B cell (primary cell): Measurements from ENCODE around the gene RIPOR3. TPM values are rescaled to one million over a fixed set of nuclear protein-coding genes. Genes with fewer than 3 reads are reported as not detected.

Source experiments
- ATAC-seq: fragments of 200-7000 bp; cut with Tn5 transposase; one replicate; pipeline ENCODE4 v1.10.0; 2021; ENCODE audit warnings: low read depth, mild to moderate bottlenecking, moderate number of reproducible peaks, moderate library complexity
- CTCF ChIA-PET: fragments of 350-600 bp; sonication (Branson Sonifier 250); formaldehyde crosslinking; loops from one replicate; lab custom pipeline; 2021; ENCODE audit warnings: antibody characterized with exemption, inconsistent platforms; lab: Charles Lee
- POLR2A ChIA-PET: fragments of 350-600 bp; sonication (Branson Sonifier 250); formaldehyde crosslinking; loops from one replicate; lab custom pipeline; 2021; ENCODE audit warnings: antibody characterized with exemption; lab: Charles Lee
- DNase-seq: peaks from one replicate; pipeline ENCODE4 v3.0.0; 2013
- H2AFZ ChIP-seq: 2 replicates; pipeline ENCODE4 v1.6.1; 2012; ENCODE audit warnings: mild to moderate bottlenecking, low read depth, low read length; ENCODE audit not compliant: insufficient read depth, poor library complexity, severe bottlenecking
- H3K27ac ChIP-seq, 2 donors: 1 replicate in 1 of 2; 2 replicates in 1 of 2; pipeline ENCODE4 v1.5.1; 2012 to 2013; ENCODE audit warnings: low read length in 2 of 2, mild to moderate bottlenecking in 2 of 2, moderate library complexity in 1 of 2
- H3K27me3 ChIP-seq, 4 experiments: fragments of 200-600 bp in 1 of 4; sonication (generic) in 1 of 4; replicated peaks in 1 of 4; 1 replicate in 2 of 4; 2 replicates in 2 of 4; pipeline versions ENCODE4 v1.6.1 to v1.7.0; 2013 to 2016; ENCODE audit warnings: low read length in 3 of 4, mild to moderate bottlenecking in 2 of 4, mixed read lengths in 1 of 4, moderate library complexity in 1 of 4; ENCODE audit not compliant: insufficient read depth in 4 of 4, control insufficient read depth in 3 of 4; ENCODE audit errors: control extremely low read depth in 1 of 4
- H3K36me3 ChIP-seq, 2 experiments: replicated peaks in 1 of 2; 1 replicate in 1 of 2; 2 replicates in 1 of 2; pipeline versions ENCODE4 v1.6.1 to v1.7.1; 2013; ENCODE audit warnings: low read length in 1 of 2; ENCODE audit not compliant: insufficient read depth in 2 of 2, control insufficient read depth in 1 of 2; ENCODE audit errors: control extremely low read depth in 1 of 2, extremely low read depth in 1 of 2
- H3K4me1 ChIP-seq, 2 donors: fragments of 200-600 bp in 1 of 2; sonication (generic) in 1 of 2; 1 replicate in 1 of 2; 2 replicates in 1 of 2; pipeline versions ENCODE4 v1.5.1 to v1.6.1; 2013 to 2017; ENCODE audit warnings: low read length in 2 of 2; ENCODE audit not compliant: control insufficient read depth in 2 of 2, insufficient read depth in 2 of 2
- H3K4me2 ChIP-seq: replicated peaks from 2 replicates; pipeline ENCODE3; 2012; ENCODE audit warnings: mild to moderate bottlenecking, low read depth, low read length; ENCODE audit not compliant: poor library complexity, severe bottlenecking
- H3K4me3 ChIP-seq, 5 experiments: fragments of 200-600 bp in 1 of 5; sonication (generic) in 1 of 5; 1 replicate in 3 of 5; 2 replicates in 2 of 5; pipeline versions ENCODE4 v1.5.1 to v1.7.0; 2011 to 2016; ENCODE audit warnings: low read length in 4 of 5, mild to moderate bottlenecking in 4 of 5, low read depth in 2 of 5, control low read depth in 1 of 5, moderate library complexity in 1 of 5; ENCODE audit not compliant: insufficient read depth in 1 of 5; ENCODE audit errors: control extremely low read depth in 1 of 5, extremely low read depth in 1 of 5
- H3K79me2 ChIP-seq: fragments of 200-600 bp; sonication (generic); one replicate; pipeline ENCODE4 v1.6.0; 2016; ENCODE audit warnings: low read length; ENCODE audit not compliant: control insufficient read depth, insufficient read depth
- H3K9ac ChIP-seq: fragments of 200-600 bp; sonication (generic); 2 replicates; pipeline ENCODE4 v1.6.1; 2017; ENCODE audit warnings: mild to moderate bottlenecking, low read length, moderate library complexity
- H3K9me3 ChIP-seq, 3 donors: one replicate each; pipeline versions ENCODE4 v1.6.1 to v1.7.1; 2013; ENCODE audit warnings: low read length in 2 of 3; ENCODE audit not compliant: control insufficient read depth in 2 of 3, insufficient read depth in 1 of 3; ENCODE audit errors: control extremely low read depth in 1 of 3
- H4K20me1 ChIP-seq: 2 replicates; pipeline ENCODE4 v1.6.0; 2012; ENCODE audit warnings: mild to moderate bottlenecking, low read length; ENCODE audit not compliant: insufficient read depth, control insufficient read depth, poor library complexity, severe bottlenecking
- H3K27ac Mint-ChIP-seq: one replicate; pipeline ENCODE4 v1.8.0; 2021; ENCODE audit warnings: mixed read lengths
- H3K27me3 Mint-ChIP-seq: one replicate; pipeline ENCODE4 v1.8.0; 2021; ENCODE audit warnings: mixed read lengths
- H3K4me1 Mint-ChIP-seq: one replicate; pipeline ENCODE4 v1.8.0; 2021; ENCODE audit warnings: mixed read lengths
- H3K4me3 Mint-ChIP-seq: one replicate; pipeline ENCODE4 v1.8.0; 2021; ENCODE audit warnings: mixed read lengths
- H3K9me3 Mint-ChIP-seq: one replicate; pipeline ENCODE4 v1.8.0; 2022; ENCODE audit warnings: mixed read lengths; ENCODE audit not compliant: insufficient read depth
- EZH2 ChIP-seq: IDR thresholded peaks from 2 replicates; pipeline ENCODE4 v1.6.1; 2012; ENCODE audit warnings: borderline replicate concordance, low read depth, mild to moderate bottlenecking, moderate library complexity, low read length; ENCODE audit not compliant: insufficient read depth, poor library complexity, severe bottlenecking
- WGBS: methylation state at CpG from one replicate; pipeline ENCODE4 v1.1.5; 2013; ENCODE audit warnings: missing lambda C conversion rate; ENCODE audit not compliant: insufficient coverage; 5-methylcytosine and 5-hydroxymethylcytosine counted together
- intact Hi-C: fragments of 100-400 bp; cut with micrococcal nuclease; formaldehyde crosslinking; loops from one replicate; pipeline ENCODE4 v1.10.0; 2022
- polyA plus RNA-seq: library from polyadenylated mRNA; depleted of rRNA; stranded (reverse); fragments of >200 nt; gene quantifications from 2 replicates; pipeline ENCODE4 v1.2.3, GENCODE V29; 2012
- total RNA-seq, 2 donors: library from RNA; stranded (reverse); fragments of 120-200 nt in 1 of 2; gene quantifications; 1 replicate in 1 of 2; 2 replicates in 1 of 2; pipeline versions ENCODE4 v1.2.3 to v1.2.4, GENCODE V29; 2013 to 2022
- TF ChIP-seq, protein P1 (sequence below): fragments of 200-600 bp; IDR thresholded peaks from one replicate; pipeline ENCODE4 v1.8.0; 2022; ENCODE audit warnings: antibody characterized with exemption, mild to moderate bottlenecking

The RIPOR3 gene
- total and polyA plus RNA-seq, 2 donors (not counting 1 experiment from before 2014, with no cell fraction given), result 0.09 to 0.27 TPM

DNA sequence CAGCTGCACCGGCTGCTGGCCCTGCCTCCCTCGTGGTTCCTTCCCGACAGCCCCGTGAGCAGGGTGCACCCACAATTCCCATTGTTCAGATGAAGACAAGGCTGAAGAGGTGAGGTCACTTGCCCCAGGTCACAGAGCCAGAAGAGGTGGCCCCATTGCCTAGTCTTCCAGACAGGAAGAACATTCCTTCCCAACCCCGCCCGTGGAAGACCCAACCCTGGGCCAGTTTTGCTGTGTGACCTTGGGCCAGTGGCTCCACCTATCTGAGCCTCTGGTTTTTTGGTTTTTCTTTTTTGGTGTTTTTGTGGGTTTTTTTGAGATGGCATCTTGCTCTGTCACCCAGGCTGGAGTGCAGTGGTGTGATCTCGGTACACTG is 61.7 kb downstream of the RIPOR3 start:
- TF ChIP-seq, protein P1, sequence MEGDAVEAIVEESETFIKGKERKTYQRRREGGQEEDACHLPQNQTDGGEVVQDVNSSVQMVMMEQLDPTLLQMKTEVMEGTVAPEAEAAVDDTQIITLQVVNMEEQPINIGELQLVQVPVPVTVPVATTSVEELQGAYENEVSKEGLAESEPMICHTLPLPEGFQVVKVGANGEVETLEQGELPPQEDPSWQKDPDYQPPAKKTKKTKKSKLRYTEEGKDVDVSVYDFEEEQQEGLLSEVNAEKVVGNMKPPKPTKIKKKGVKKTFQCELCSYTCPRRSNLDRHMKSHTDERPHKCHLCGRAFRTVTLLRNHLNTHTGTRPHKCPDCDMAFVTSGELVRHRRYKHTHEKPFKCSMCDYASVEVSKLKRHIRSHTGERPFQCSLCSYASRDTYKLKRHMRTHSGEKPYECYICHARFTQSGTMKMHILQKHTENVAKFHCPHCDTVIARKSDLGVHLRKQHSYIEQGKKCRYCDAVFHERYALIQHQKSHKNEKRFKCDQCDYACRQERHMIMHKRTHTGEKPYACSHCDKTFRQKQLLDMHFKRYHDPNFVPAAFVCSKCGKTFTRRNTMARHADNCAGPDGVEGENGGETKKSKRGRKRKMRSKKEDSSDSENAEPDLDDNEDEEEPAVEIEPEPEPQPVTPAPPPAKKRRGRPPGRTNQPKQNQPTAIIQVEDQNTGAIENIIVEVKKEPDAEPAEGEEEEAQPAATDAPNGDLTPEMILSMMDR, result no peak
- no peak for TF ChIP-seq EZH2
- H3K27ac Mint-ChIP-seq, result no peak overlapping the region
- CTCF ChIA-PET, result interaction anchor here (0.7 kb wide), 1 partner anchor 981 kb away, joined by 3 read pairs; no protein-coding TSS in a partner anchor
- no peaks in the 10 kb centered on the region for H4K20me1 ChIP-seq
- H3K27me3 Mint-ChIP-seq, result peaks cover 12% of the 10 kb centered on the region
- H3K9me3 ChIP-seq, result no peaks in the 10 kb centered on the region
- H3K36me3 ChIP-seq, result no peaks in the 10 kb centered on the region
- no peaks in the 10 kb centered on the region for H3K4me1 ChIP-seq
- no peak overlapping the region for H3K9ac ChIP-seq
- no peak overlapping the region for H3K4me3 Mint-ChIP-seq
- H3K27me3 ChIP-seq, result peaks cover 0 to 6% (median 0%) of the 10 kb centered on the region in 4 experiments
- H2AFZ ChIP-seq, result no peak overlapping the region
- DNase-seq (no peak), ATAC-seq (no peak)
- 90% methylated on average over 5 of the region's 7 CpGs for WGBS
- H3K27ac ChIP-seq, result no peak overlapping the region
- H3K4me3 ChIP-seq, result no peak overlapping the region
- no peaks in the 10 kb centered on the region for H3K79me2 ChIP-seq
- H3K4me1 Mint-ChIP-seq, result no peaks in the 10 kb centered on the region
- H3K9me3 Mint-ChIP-seq, result no peaks in the 10 kb centered on the region
- intact Hi-C loops, result no loop called here
- POLR2A ChIA-PET, result no interaction called here
- no peak overlapping the region for H3K4me2 ChIP-seq

DNA sequence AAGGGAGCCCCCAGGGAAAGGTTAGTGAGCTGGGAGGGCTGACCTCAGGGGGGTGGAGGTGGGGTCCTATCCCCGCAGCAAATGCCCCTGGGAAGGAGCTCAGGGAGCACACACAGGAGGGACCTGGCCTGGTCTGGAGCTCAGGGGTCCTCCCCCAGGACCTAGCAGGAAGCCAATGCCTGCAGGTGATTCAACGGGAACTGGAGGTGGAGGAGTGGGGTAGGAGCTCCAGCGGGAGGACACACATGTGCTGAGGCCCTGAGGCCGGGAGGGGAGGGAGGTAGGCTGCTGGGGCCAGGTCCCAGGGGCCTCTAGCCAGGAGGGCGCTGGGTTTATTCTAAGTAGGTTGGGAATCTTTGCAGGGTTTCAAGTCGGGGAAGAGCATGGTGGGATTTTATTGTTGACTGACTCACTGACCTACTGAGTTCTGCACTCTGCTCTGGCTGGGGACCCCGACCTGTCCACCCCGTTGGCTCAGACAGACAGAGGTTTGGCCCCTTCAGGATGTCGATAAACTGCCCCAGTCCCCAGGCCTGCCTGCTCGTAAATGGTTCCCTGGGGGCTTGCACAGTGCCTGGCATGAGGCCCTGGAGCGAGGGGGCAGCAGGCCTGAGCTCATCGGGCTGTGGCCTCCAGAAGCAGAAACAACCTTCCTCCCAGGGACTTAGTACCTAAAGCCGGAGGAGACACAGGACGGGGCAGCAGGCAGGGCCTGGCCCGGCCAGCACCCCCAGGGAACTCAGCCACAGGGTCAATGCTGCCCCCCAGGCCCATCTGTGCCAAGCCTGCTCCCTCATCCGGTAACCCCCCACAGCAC is 62.3 kb downstream of the RIPOR3 start:
- ATAC-seq (no peak), DNase-seq (no peak)
- Histone ChIP-seq H4K20me1 (no peaks in the 10 kb centered on the region), H3K4me3 (no peak overlapping the region), H3K79me2 (no peaks in the 10 kb centered on the region), H3K27me3 (peaks cover 0 to 6% (median 0%) of the 10 kb centered on the region in 4 experiments), H3K27ac (no peak overlapping the region), H3K36me3 (no peaks in the 10 kb centered on the region), H3K9ac (no peak overlapping the region), H3K9me3 (no peaks in the 10 kb centered on the region), H2AFZ (no peak overlapping the region), H3K4me2 (no peak overlapping the region), H3K4me1 (no peaks in the 10 kb centered on the region)
- Mint-ChIP-seq H3K27me3 (peaks cover 12% of the 10 kb centered on the region), H3K4me3 (no peak overlapping the region), H3K4me1 (no peaks in the 10 kb centered on the region), H3K27ac (no peak overlapping the region), H3K9me3 (no peaks in the 10 kb centered on the region)
- intact Hi-C loops, result no loop called here
- TF ChIP-seq, protein P1, result no peak
- TF ChIP-seq EZH2, result no peak
- POLR2A ChIA-PET, result no interaction called here
- CTCF ChIA-PET, result interaction anchor here (0.7 to 1.6 kb wide), 2 partner anchors 8 to 442 kb away, joined by 3 to 5 read pairs; no protein-coding TSS in a partner anchor
- 76% methylated on average over 16 of the region's 16 CpGs for WGBS
